Measurements from ENCODE around the gene GATAD1. TPM values are rescaled to one million over a fixed set of nuclear protein-coding genes. Genes with fewer than 3 reads are reported as not detected.

Gene GATAD1
- total RNA-seq, 1 experiment from 2014 or later: 15.8 TPM

DNA sequence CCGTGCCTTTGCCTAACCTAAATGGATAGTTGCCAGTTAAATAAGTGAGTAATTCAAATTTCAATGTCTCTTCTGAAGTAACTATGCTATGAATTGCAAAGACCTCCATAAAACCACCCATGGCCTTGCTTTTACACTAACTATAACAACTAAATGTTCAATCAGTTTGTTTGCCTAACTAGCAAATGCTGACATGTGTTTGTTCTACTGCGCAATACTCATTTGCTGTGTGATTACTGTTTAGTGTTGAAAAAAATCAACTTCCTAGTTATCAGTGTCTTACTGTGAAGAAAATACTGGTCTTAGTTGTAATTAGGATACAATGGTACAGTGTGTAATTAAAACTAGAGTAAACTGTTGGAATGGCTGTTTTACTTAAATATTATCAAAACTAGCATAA lies 47.3 kb upstream of the GATAD1 start:
- no TSS peak for BruUV-seq (replicated peaks)
- no peak overlapping the region for H3K4me3 ChIP-seq (ENCODE audit: low read length)
- no peaks in the 10 kb centered on the region for H3K9me3 ChIP-seq (ENCODE audit: low read length)
- no peak overlapping the region for H3K4me2 ChIP-seq (ENCODE audit: low read length)
- ChIA-PET CTCF (no interaction called here), POLR2A (ENCODE audit: unreplicated experiment) (no interaction called here)
- ATAC-seq (no peak), DNase-seq (no peak)
- TF ChIP-seq, protein P1, sequence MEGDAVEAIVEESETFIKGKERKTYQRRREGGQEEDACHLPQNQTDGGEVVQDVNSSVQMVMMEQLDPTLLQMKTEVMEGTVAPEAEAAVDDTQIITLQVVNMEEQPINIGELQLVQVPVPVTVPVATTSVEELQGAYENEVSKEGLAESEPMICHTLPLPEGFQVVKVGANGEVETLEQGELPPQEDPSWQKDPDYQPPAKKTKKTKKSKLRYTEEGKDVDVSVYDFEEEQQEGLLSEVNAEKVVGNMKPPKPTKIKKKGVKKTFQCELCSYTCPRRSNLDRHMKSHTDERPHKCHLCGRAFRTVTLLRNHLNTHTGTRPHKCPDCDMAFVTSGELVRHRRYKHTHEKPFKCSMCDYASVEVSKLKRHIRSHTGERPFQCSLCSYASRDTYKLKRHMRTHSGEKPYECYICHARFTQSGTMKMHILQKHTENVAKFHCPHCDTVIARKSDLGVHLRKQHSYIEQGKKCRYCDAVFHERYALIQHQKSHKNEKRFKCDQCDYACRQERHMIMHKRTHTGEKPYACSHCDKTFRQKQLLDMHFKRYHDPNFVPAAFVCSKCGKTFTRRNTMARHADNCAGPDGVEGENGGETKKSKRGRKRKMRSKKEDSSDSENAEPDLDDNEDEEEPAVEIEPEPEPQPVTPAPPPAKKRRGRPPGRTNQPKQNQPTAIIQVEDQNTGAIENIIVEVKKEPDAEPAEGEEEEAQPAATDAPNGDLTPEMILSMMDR (conservative IDR thresholded peaks at IDR 0.05; ENCODE audit: low read depth, low read length): no peak
- TF ChIP-seq EZH2 (IDR thresholded peaks at IDR 0.05; ENCODE audit: low read length, unreplicated experiment) (no peak), EZH2phosphoT487 (IDR thresholded peaks at IDR 0.05; ENCODE audit: borderline replicate concordance, low read length) (no peak)
- H3K9ac ChIP-seq (ENCODE audit: low read length): no peak overlapping the region
- intact Hi-C loops (cut with micrococcal nuclease): no loop called here
- H4K20me1 ChIP-seq (ENCODE audit: low read length): no peaks in the 10 kb centered on the region
- no peak overlapping the region for H2AFZ ChIP-seq (ENCODE audit: low read length)
- H3K4me1 ChIP-seq (ENCODE audit: insufficient read depth, low read length): no peaks in the 10 kb centered on the region
- H3K9me2 ChIP-seq (replicated peaks; ENCODE audit: low read length): no peaks in the 10 kb centered on the region
- H3K36me3 ChIP-seq (ENCODE audit: low read depth, low read length): peaks cover 14% of the 10 kb centered on the region; the same call in 1 of the 2 replicates
- H3F3A ChIP-seq (ENCODE audit: low read length, unreplicated experiment): no peaks in the 10 kb centered on the region
- H3K27me3 ChIP-seq (ENCODE audit: low read length): no peaks in the 10 kb centered on the region
- no peaks in the 10 kb centered on the region for H3K79me2 ChIP-seq (ENCODE audit: low read length)
- no peak overlapping the region for H3K27ac ChIP-seq (ENCODE audit: low read length)

DNA sequence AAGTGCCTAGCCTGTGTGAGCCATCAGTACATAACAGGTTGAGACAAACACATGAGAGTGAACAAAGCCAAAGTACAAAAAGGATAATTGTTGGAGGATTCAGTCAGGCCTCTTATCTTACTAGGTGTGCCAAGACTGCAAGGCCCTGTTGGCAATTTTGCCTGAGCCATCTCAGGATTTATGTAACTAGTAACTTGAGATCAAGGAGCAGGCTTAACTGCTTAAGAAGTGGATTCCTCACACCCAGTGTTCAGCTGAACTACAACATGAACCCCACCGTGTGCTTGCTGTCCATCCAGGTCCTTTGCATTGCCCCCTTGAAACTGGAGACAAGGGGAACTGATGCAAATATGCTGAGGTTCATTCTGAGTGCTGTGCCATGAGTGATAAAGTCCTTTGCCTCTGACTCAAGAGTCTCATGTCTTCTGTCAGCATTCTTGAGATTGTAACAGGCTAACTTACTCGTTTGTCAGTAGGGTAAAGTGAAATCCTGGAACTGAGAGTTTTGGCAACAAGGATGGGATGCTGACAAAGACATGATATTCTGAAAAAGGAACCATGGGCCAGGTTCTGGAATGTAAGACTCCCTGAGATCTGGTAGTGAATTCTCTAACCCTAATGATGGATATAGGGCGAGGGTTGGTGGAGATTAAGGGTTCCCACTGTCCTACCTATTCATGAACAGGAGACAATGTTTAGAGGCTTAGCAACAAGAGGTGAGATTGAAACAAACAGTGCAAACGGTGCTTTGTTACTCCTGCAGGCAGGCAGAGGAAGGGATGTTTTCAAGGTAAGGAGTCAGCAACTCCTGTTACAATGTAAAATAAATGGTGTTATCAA lies 44.1 kb upstream of the GATAD1 start:
- ATAC-seq (no peak), DNase-seq (no peak)
- Histone ChIP-seq H3K9me3 (ENCODE audit: low read length) (no peaks in the 10 kb centered on the region), H4K20me1 (ENCODE audit: low read length) (no peaks in the 10 kb centered on the region), H2AFZ (ENCODE audit: low read length) (no peak overlapping the region), H3K27ac (ENCODE audit: low read length) (no peak overlapping the region), H3K36me3 (ENCODE audit: low read depth, low read length) (peaks cover 7% of the 10 kb centered on the region; the same call in 1 of the 2 replicates), H3K4me1 (ENCODE audit: insufficient read depth, low read length) (no peaks in the 10 kb centered on the region), H3F3A (ENCODE audit: low read length, unreplicated experiment) (no peaks in the 10 kb centered on the region), H3K4me3 (ENCODE audit: low read length) (no peak overlapping the region), H3K27me3 (ENCODE audit: low read length) (no peaks in the 10 kb centered on the region), H3K9me2 (replicated peaks; ENCODE audit: low read length) (no peaks in the 10 kb centered on the region), H3K9ac (ENCODE audit: low read length) (no peak overlapping the region), H3K79me2 (ENCODE audit: low read length) (no peaks in the 10 kb centered on the region), H3K4me2 (ENCODE audit: low read length) (no peak overlapping the region)
- ChIA-PET CTCF (no interaction called here), POLR2A (ENCODE audit: unreplicated experiment) (no interaction called here)
- intact Hi-C loops (cut with micrococcal nuclease): no loop called here
- no TSS peak for BruUV-seq (replicated peaks)
- TF ChIP-seq EZH2phosphoT487 (IDR thresholded peaks at IDR 0.05; ENCODE audit: borderline replicate concordance, low read length) (no peak), EZH2 (IDR thresholded peaks at IDR 0.05; ENCODE audit: low read length, unreplicated experiment) (no peak)
- TF ChIP-seq, protein P1 (conservative IDR thresholded peaks at IDR 0.05; ENCODE audit: low read depth, low read length): no peak

DNA sequence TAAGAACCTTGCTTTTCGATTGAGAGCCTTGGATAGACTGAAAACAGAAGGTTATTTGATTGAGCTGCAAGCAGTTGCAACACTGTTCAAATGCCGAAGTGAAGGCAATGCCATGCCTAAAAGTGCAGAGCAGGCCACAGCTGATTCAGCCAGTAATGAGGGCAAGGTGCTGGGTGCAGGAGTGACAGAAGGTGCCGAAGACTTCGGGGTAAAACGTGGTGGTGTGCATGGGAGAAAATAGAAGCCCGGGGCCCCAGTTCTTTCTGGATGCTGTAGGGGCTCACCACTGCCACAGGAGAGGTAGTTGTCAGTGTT lies 43.6 kb upstream of the GATAD1 start:
- ChIA-PET POLR2A (ENCODE audit: unreplicated experiment) (no interaction called here), CTCF (no interaction called here)
- Histone ChIP-seq H3K9me2 (replicated peaks; ENCODE audit: low read length) (no peaks in the 10 kb centered on the region), H2AFZ (ENCODE audit: low read length) (no peak overlapping the region), H3K9me3 (ENCODE audit: low read length) (no peaks in the 10 kb centered on the region), H3K36me3 (ENCODE audit: low read depth, low read length) (peaks cover 7% of the 10 kb centered on the region; the same call in 1 of the 2 replicates), H3K27me3 (ENCODE audit: low read length) (no peaks in the 10 kb centered on the region), H3K4me3 (ENCODE audit: low read length) (no peak overlapping the region), H3K27ac (ENCODE audit: low read length) (no peak overlapping the region), H3F3A (ENCODE audit: low read length, unreplicated experiment) (no peaks in the 10 kb centered on the region), H3K4me1 (ENCODE audit: insufficient read depth, low read length) (no peaks in the 10 kb centered on the region), H3K79me2 (ENCODE audit: low read length) (no peaks in the 10 kb centered on the region), H3K4me2 (ENCODE audit: low read length) (no peak overlapping the region), H3K9ac (ENCODE audit: low read length) (no peak overlapping the region), H4K20me1 (ENCODE audit: low read length) (no peaks in the 10 kb centered on the region)
- TF ChIP-seq EZH2 (IDR thresholded peaks at IDR 0.05; ENCODE audit: low read length, unreplicated experiment) (no peak), EZH2phosphoT487 (IDR thresholded peaks at IDR 0.05; ENCODE audit: borderline replicate concordance, low read length) (no peak)
- TF ChIP-seq, protein P1 (conservative IDR thresholded peaks at IDR 0.05; ENCODE audit: low read depth, low read length): no peak
- DNase-seq (no peak), ATAC-seq (no peak)
- no TSS peak for BruUV-seq (replicated peaks)
- intact Hi-C loops (cut with micrococcal nuclease): no loop called here
